ENCODE data around the gene YIPF2. TPM values are rescaled to one million over a fixed set of nuclear protein-coding genes. Genes with fewer than 3 reads are reported as not detected.
"Not testable (repeated sequence)": the region's sequence is repeated elsewhere in the genome, so short reads cannot be mapped to it uniquely, and the experiment has no call there.

The YIPF2 gene
- total RNA-seq, 3 donors from 2014 or later (not counting 1 experiment from before 2014, with no cell fraction given), result 26.4 to 27.8 (median 27.2) TPM

DNA sequence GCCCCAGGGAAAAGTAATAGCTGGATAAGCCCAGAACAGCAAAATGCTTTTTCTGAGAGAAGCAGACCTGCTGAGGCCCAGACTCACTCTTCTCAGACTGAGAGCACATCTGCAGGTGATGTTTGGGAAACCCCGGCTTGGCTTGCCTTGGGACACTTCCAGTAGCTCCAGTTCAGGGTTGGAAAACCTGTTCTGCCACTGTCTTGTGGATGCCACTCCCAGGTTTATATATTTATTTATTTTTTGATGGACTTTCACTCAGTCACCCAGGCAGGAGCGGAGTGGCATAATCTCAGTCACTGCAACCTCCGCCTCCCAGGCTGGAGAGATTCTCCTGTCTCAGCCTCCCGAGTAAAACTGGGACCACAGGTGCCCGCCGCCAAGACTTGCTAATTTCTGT is 24.4 kb upstream of the YIPF2 start:
- Histone ChIP-seq H3K4me3 (ENCODE audit: low read length) (no peak overlapping the region), H3K27me3 (ENCODE audit: control insufficient read depth, insufficient read depth, low read length) (no peaks in the 10 kb centered on the region), H3K4me1 (ENCODE audit: control insufficient read depth, insufficient read depth, low read length) (no peaks in the 10 kb centered on the region), H3K36me3 (ENCODE audit: control insufficient read depth, insufficient read depth, low read length) (no peaks in the 10 kb centered on the region), H3K9me3 (ENCODE audit: control insufficient read depth, insufficient read depth, low read length) (no peaks in the 10 kb centered on the region), H3K27ac (ENCODE audit: low read length) (no peak overlapping the region)
- TF ChIP-seq, protein P1, sequence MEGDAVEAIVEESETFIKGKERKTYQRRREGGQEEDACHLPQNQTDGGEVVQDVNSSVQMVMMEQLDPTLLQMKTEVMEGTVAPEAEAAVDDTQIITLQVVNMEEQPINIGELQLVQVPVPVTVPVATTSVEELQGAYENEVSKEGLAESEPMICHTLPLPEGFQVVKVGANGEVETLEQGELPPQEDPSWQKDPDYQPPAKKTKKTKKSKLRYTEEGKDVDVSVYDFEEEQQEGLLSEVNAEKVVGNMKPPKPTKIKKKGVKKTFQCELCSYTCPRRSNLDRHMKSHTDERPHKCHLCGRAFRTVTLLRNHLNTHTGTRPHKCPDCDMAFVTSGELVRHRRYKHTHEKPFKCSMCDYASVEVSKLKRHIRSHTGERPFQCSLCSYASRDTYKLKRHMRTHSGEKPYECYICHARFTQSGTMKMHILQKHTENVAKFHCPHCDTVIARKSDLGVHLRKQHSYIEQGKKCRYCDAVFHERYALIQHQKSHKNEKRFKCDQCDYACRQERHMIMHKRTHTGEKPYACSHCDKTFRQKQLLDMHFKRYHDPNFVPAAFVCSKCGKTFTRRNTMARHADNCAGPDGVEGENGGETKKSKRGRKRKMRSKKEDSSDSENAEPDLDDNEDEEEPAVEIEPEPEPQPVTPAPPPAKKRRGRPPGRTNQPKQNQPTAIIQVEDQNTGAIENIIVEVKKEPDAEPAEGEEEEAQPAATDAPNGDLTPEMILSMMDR (IDR thresholded peaks at IDR 0.05), result no peak
- 91% methylated on average over 6 of the region's 6 CpGs for WGBS (ENCODE audit: insufficient coverage)
- no peaks in the 10 kb centered on the region for H3K27me3 Mint-ChIP-seq (ENCODE audit: low read depth in 2 of 2)
- H3K4me1 Mint-ChIP-seq, result no peaks in the 10 kb centered on the region
- no peaks in the 10 kb centered on the region for H3K36me3 Mint-ChIP-seq
- intact Hi-C loops (cut with micrococcal nuclease), result no loop called here
- H3K4me3 Mint-ChIP-seq, result no peak overlapping the region
- DNase-seq (no peak), ATAC-seq (no peak)
- H3K27ac Mint-ChIP-seq, result no peak overlapping the region
- H3K9me3 Mint-ChIP-seq, result no peaks in the 10 kb centered on the region

DNA sequence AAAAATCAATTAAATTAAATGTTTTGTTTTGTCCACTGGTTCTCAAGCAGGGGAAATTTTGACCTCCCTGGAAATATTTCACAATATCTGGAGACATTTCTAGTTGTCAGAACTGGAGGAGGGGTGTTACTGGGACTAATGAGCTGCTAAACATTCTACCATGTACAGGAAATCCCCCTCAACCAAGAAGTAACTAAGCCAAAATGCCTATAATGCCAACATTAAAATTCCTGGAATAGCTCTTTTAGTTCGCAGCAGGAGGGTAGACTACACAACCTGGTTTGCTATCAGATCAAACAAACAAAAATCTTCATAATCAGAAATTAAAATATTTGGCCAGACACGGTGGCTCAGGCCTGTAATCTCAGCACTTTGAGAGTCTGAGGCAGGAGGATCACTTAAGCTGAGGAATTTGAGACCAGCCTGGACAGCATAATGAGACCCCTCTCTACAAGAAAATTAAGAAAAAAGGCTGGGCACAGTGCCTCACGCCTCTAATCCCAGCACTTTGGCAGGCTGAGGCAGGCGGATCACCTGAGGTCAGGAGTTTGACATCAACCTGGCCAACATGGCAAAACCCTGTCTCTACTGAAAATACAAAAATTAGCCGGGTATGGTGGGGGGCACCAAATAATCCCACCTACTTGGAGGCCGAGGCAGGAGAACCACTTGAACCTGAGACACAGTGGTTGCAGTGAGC is 18.7 kb upstream of the YIPF2 start:
- Histone ChIP-seq H3K9me3 (ENCODE audit: control insufficient read depth, insufficient read depth, low read length) (no peaks in the 10 kb centered on the region), H3K4me3 (ENCODE audit: low read length) (no peak overlapping the region), H3K27me3 (ENCODE audit: control insufficient read depth, insufficient read depth, low read length) (no peaks in the 10 kb centered on the region), H3K36me3 (ENCODE audit: control insufficient read depth, insufficient read depth, low read length) (no peaks in the 10 kb centered on the region), H3K27ac (ENCODE audit: low read length) (no peak overlapping the region), H3K4me1 (ENCODE audit: control insufficient read depth, insufficient read depth, low read length) (no peaks in the 10 kb centered on the region)
- H3K27ac Mint-ChIP-seq, result no peak overlapping the region
- TF ChIP-seq, protein P1 (IDR thresholded peaks at IDR 0.05), result no peak
- DNase-seq (no peak), ATAC-seq (no peak)
- H3K36me3 Mint-ChIP-seq, result no peaks in the 10 kb centered on the region
- WGBS (ENCODE audit: insufficient coverage), result 90% methylated on average over 6 of the region's 6 CpGs
- H3K9me3 Mint-ChIP-seq, result no peaks in the 10 kb centered on the region
- no peaks in the 10 kb centered on the region for H3K27me3 Mint-ChIP-seq (ENCODE audit: low read depth in 2 of 2)
- no peaks in the 10 kb centered on the region for H3K4me1 Mint-ChIP-seq
- intact Hi-C loops (cut with micrococcal nuclease), result no loop called here
- no peak overlapping the region for H3K4me3 Mint-ChIP-seq

DNA sequence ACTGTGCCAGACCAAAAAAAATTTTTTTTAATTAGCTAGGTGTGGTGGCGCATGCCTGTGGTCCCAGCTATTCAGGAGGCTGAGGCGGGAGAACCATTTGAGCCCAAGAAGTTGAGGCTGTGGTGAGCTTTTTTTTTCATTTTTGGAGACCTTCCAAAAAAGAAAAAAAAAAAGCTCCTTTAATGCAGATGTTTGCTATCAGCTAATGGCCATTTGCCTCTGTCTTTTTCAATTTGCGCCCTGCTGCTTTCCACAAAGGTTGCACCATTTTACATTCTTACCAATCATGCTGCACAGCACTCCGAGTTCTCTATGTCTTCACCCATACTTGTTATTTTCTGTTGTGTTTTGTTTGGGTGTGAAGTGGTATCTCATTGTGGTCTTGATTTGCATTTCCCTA is 16.8 kb upstream of the YIPF2 start:
- 100% methylated on average over 3 of the region's 4 CpGs for WGBS (ENCODE audit: insufficient coverage)
- Mint-ChIP-seq H3K27ac (no peak overlapping the region), H3K27me3 (ENCODE audit: low read depth in 2 of 2) (no peaks in the 10 kb centered on the region), H3K4me1 (no peaks in the 10 kb centered on the region), H3K36me3 (no peaks in the 10 kb centered on the region), H3K4me3 (no peak overlapping the region), H3K9me3 (no peaks in the 10 kb centered on the region)
- Histone ChIP-seq H3K4me3 (ENCODE audit: low read length) (no peak overlapping the region), H3K27me3 (ENCODE audit: control insufficient read depth, insufficient read depth, low read length) (no peaks in the 10 kb centered on the region), H3K4me1 (ENCODE audit: control insufficient read depth, insufficient read depth, low read length) (no peaks in the 10 kb centered on the region), H3K27ac (ENCODE audit: low read length) (no peak overlapping the region), H3K36me3 (ENCODE audit: control insufficient read depth, insufficient read depth, low read length) (no peaks in the 10 kb centered on the region), H3K9me3 (ENCODE audit: control insufficient read depth, insufficient read depth, low read length) (no peaks in the 10 kb centered on the region)
- ATAC-seq, result no peak
- DNase-seq, result no peak
- intact Hi-C loops (cut with micrococcal nuclease), result no loop called here
- TF ChIP-seq, protein P1 (IDR thresholded peaks at IDR 0.05), result no peak

DNA sequence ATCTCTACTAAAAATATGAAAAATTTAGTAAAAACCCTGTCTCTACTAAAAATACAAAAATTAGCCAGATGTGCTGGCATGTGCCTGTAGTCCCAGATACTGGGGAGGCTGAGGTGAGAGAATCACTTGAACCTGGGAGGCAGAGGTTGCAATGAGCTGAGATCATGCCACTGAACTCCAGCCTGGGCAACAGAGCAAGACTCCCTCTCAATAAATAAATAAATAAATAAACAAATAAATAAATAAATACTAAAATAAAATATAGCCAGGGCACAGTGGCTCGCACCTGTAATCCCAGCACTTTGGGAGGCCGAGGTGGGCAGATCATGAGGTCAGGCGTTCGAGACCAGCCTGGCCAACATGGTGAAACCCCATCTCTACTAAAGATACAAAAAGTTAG is 15.0 kb upstream of the YIPF2 start:
- intact Hi-C loops (cut with micrococcal nuclease); H3K4me1 ChIP-seq (ENCODE audit: control insufficient read depth, insufficient read depth, low read length); H3K27ac Mint-ChIP-seq; H3K27me3 ChIP-seq (ENCODE audit: control insufficient read depth, insufficient read depth, low read length); H3K27ac ChIP-seq (ENCODE audit: low read length); H3K4me1 Mint-ChIP-seq; DNase-seq; H3K27me3 Mint-ChIP-seq (ENCODE audit: low read depth in 2 of 2); H3K4me3 ChIP-seq (ENCODE audit: low read length); ATAC-seq; H3K9me3 ChIP-seq (ENCODE audit: control insufficient read depth, insufficient read depth, low read length); H3K36me3 Mint-ChIP-seq; H3K4me3 Mint-ChIP-seq; H3K36me3 ChIP-seq (ENCODE audit: control insufficient read depth, insufficient read depth, low read length); H3K9me3 Mint-ChIP-seq: not testable (repeated sequence)
- WGBS (ENCODE audit: insufficient coverage), result 100% methylated on average over 4 of the region's 4 CpGs

DNA sequence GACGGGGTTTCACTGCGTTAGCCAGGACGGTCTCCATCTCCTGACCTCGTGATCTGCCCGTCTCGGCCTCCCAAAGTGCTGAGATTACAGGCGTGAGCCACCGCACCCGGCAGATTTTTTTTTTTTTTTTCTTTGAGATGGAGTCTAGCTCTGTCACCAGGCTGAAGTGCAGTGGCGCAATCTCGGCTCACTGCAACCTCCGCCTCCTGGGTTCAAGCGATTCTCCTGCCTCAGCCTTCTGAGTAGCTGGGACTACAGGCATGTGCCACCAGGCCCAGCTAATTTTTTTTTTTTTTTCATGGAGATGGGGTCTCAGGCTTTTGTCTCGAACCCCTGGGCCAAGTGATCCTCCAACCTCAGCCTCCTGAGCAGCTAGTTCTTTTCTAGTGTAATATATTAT is 13.2 kb upstream of the YIPF2 start:
- H3K4me1 Mint-ChIP-seq; ATAC-seq; H3K27me3 Mint-ChIP-seq (ENCODE audit: low read depth in 2 of 2); DNase-seq; H3K4me3 ChIP-seq (ENCODE audit: low read length); H3K36me3 ChIP-seq (ENCODE audit: control insufficient read depth, insufficient read depth, low read length); intact Hi-C loops (cut with micrococcal nuclease); H3K27ac Mint-ChIP-seq; H3K27me3 ChIP-seq (ENCODE audit: control insufficient read depth, insufficient read depth, low read length); H3K9me3 ChIP-seq (ENCODE audit: control insufficient read depth, insufficient read depth, low read length); H3K4me1 ChIP-seq (ENCODE audit: control insufficient read depth, insufficient read depth, low read length); H3K4me3 Mint-ChIP-seq; H3K36me3 Mint-ChIP-seq; H3K27ac ChIP-seq (ENCODE audit: low read length); H3K9me3 Mint-ChIP-seq: not testable (repeated sequence)
- WGBS (ENCODE audit: insufficient coverage), result 91% methylated on average over 14 of the region's 14 CpGs

All from natural killer cell (primary cell).